GM23248 (cell line): ENCODE data around the gene GTF2H2.
"Not testable (repeated sequence)": the region's sequence is repeated elsewhere in the genome, so short reads cannot be mapped to it uniquely, and the experiment has no call there.

Source experiments
- EZH2 ChIP-seq: fragments of 200-600 bp; sonication (generic); IDR thresholded peaks from 2 replicates; pipeline ENCODE4 v1.6.1; 2018; ENCODE audit warnings: antibody characterized with exemption, mild to moderate bottlenecking; ENCODE audit not compliant: insufficient read depth, poor library complexity, severe bottlenecking
- EZH2phosphoT487 ChIP-seq: fragments of 200-600 bp; sonication (generic); IDR thresholded peaks from 2 replicates; pipeline ENCODE4 v1.6.1; 2018; ENCODE audit warnings: antibody characterized with exemption, moderate library complexity, mild to moderate bottlenecking, low read depth; ENCODE audit not compliant: insufficient read depth

- not testable (repeated sequence) for TF ChIP-seq EZH2, EZH2phosphoT487
Observed at GRCh38 chr5:71082898-71083297, 15.4 kb upstream of the GTF2H2 start.
